Neural progenitor cell (in vitro differentiated cells): ENCODE data around the gene MTNR1B. TPM values are rescaled to one million over a fixed set of nuclear protein-coding genes. Genes with fewer than 3 reads are reported as not detected.

Source experiments
- DNase-seq: peaks from one replicate; pipeline ENCODE4 v3.0.0-alpha.2; 2016; ENCODE audit warnings: low spot score
- H2AFZ ChIP-seq: fragments of 200-600 bp; sonication (generic); replicated peaks from 2 replicates; pipeline ENCODE4 v1.6.1; 2016; ENCODE audit warnings: antibody characterized with exemption
- H3F3A ChIP-seq: fragments of 200-600 bp; sonication (generic); 2 replicates; pipeline ENCODE4 v1.6.1; 2016; ENCODE audit warnings: antibody characterized with exemption, low read depth
- H3K27ac ChIP-seq: fragments of 200-600 bp; sonication (generic); 2 replicates; pipeline ENCODE4 v1.5.1; 2016; ENCODE audit warnings: mild to moderate bottlenecking
- H3K27me3 ChIP-seq: fragments of 200-600 bp; sonication (generic); 2 replicates; pipeline ENCODE4 v1.6.1; 2016; ENCODE audit warnings: mild to moderate bottlenecking, moderate library complexity
- H3K36me3 ChIP-seq: fragments of 200-600 bp; sonication (generic); 2 replicates; pipeline ENCODE4 v1.5.1; 2016
- H3K4me1 ChIP-seq: fragments of 200-600 bp; sonication (generic); 2 replicates; pipeline ENCODE4 v1.6.1; 2016; ENCODE audit warnings: mixed run types
- H3K4me2 ChIP-seq: fragments of 200-600 bp; sonication (generic); 2 replicates; pipeline ENCODE4 v1.6.1; 2016
- H3K4me3 ChIP-seq: fragments of 200-600 bp; sonication (generic); 2 replicates; pipeline ENCODE4 v1.5.1; 2016
- H3K79me2 ChIP-seq: fragments of 200-600 bp; sonication (generic); 2 replicates; pipeline ENCODE4 v1.6.1; 2016; ENCODE audit warnings: low read depth
- H3K9ac ChIP-seq: fragments of 200-600 bp; sonication (generic); 2 replicates; pipeline ENCODE4 v1.6.1; 2016
- H3K9me3 ChIP-seq: fragments of 200-600 bp; sonication (generic); 2 replicates; pipeline ENCODE4 v1.5.1; 2016; ENCODE audit warnings: low read depth
- H4K20me1 ChIP-seq: fragments of 200-600 bp; sonication (generic); 2 replicates; pipeline ENCODE4 v1.6.1; 2016; ENCODE audit warnings: low read depth
- H3K27ac Mint-ChIP-seq: 3 replicates; pipeline ENCODE4 v1.8.0; 2021; ENCODE audit warnings: mixed read lengths
- H3K27me3 Mint-ChIP-seq: 2 replicates; pipeline ENCODE4 v1.8.0; 2022; ENCODE audit warnings: low read depth, mild to moderate bottlenecking, inconsistent platforms, moderate library complexity, mixed read lengths; ENCODE audit not compliant: insufficient read depth
- H3K36me3 Mint-ChIP-seq: 3 replicates; pipeline ENCODE4 v1.8.0; 2021; ENCODE audit warnings: mixed read lengths
- H3K4me1 Mint-ChIP-seq: 3 replicates; pipeline ENCODE4 v1.8.0; 2021; ENCODE audit warnings: mixed read lengths
- H3K4me3 Mint-ChIP-seq: 3 replicates; pipeline ENCODE4 v1.8.0; 2021; ENCODE audit warnings: mild to moderate bottlenecking, moderate library complexity, mixed read lengths
- H3K9me3 Mint-ChIP-seq: 3 replicates; pipeline ENCODE4 v1.8.0; 2020; ENCODE audit warnings: mixed read lengths
- EZH2 ChIP-seq: fragments of 200-600 bp; sonication (generic); IDR thresholded peaks from 2 replicates; pipeline ENCODE4 v1.6.1; 2017; ENCODE audit warnings: antibody characterized with exemption, mild to moderate bottlenecking, moderate library complexity
- EZH2phosphoT487 ChIP-seq: fragments of 200-600 bp; sonication (generic); IDR thresholded peaks from 2 replicates; pipeline ENCODE4 v1.6.1; 2017; ENCODE audit warnings: antibody characterized with exemption
- total RNA-seq: library from RNA; depleted of rRNA; stranded (reverse); fragments of >200 nt; gene quantifications from 2 replicates; pipeline ENCODE4 v1.2.3, GENCODE V29; 2015; ENCODE audit warnings: low replicate concordance
- TF ChIP-seq, protein P1 (sequence below): fragments of 200-600 bp; sonication (generic); IDR thresholded peaks from 2 replicates; pipeline ENCODE4 v1.5.1; 2017; ENCODE audit warnings: antibody characterized with exemption, mild to moderate bottlenecking

MTNR1B gene
- total RNA-seq, 1 donor from 2014 or later: not detected

DNA sequence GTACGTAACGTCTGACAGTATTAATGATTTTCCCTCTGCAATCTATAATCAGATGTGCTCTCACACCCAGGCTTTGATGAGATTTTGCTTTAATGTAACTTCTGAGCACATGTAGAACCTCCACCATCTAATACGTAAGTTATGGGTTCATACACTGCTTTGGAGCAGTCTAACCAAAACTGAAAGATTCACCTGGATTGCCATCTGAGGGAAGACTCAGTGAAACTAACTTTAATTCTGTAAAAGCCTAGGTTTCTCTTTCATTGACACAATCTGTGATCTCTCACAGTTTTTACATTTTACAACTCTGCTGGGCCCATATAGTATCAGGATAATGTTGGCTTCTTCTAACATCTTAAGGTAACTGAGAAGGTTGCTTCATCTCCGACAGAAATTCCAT is 30.1 kb upstream of the MTNR1B start:
- no peak for DNase-seq
- no peaks in the 10 kb centered on the region for H3K4me1 ChIP-seq
- no peak overlapping the region for H3K9ac ChIP-seq
- Mint-ChIP-seq H3K9me3 (peaks cover 5% of the 10 kb centered on the region), H3K4me3 (no peak overlapping the region), H3K27ac (no peak overlapping the region), H3K36me3 (no peaks in the 10 kb centered on the region), H3K27me3 (peaks cover 6% of the 10 kb centered on the region), H3K4me1 (no peaks in the 10 kb centered on the region)
- H3K27me3 ChIP-seq: no peaks in the 10 kb centered on the region
- H3K4me3 ChIP-seq: no peak overlapping the region
- H3K79me2 ChIP-seq: no peaks in the 10 kb centered on the region
- no peaks in the 10 kb centered on the region for H3K36me3 ChIP-seq
- no peak overlapping the region for H3K4me2 ChIP-seq
- no peak overlapping the region for H2AFZ ChIP-seq
- no peaks in the 10 kb centered on the region for H3K9me3 ChIP-seq
- H4K20me1 ChIP-seq: no peaks in the 10 kb centered on the region
- H3K27ac ChIP-seq: no peak overlapping the region
- no peaks in the 10 kb centered on the region for H3F3A ChIP-seq
- TF ChIP-seq, protein P1, sequence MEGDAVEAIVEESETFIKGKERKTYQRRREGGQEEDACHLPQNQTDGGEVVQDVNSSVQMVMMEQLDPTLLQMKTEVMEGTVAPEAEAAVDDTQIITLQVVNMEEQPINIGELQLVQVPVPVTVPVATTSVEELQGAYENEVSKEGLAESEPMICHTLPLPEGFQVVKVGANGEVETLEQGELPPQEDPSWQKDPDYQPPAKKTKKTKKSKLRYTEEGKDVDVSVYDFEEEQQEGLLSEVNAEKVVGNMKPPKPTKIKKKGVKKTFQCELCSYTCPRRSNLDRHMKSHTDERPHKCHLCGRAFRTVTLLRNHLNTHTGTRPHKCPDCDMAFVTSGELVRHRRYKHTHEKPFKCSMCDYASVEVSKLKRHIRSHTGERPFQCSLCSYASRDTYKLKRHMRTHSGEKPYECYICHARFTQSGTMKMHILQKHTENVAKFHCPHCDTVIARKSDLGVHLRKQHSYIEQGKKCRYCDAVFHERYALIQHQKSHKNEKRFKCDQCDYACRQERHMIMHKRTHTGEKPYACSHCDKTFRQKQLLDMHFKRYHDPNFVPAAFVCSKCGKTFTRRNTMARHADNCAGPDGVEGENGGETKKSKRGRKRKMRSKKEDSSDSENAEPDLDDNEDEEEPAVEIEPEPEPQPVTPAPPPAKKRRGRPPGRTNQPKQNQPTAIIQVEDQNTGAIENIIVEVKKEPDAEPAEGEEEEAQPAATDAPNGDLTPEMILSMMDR: no peak
- TF ChIP-seq EZH2 (no peak), EZH2phosphoT487 (no peak)

DNA sequence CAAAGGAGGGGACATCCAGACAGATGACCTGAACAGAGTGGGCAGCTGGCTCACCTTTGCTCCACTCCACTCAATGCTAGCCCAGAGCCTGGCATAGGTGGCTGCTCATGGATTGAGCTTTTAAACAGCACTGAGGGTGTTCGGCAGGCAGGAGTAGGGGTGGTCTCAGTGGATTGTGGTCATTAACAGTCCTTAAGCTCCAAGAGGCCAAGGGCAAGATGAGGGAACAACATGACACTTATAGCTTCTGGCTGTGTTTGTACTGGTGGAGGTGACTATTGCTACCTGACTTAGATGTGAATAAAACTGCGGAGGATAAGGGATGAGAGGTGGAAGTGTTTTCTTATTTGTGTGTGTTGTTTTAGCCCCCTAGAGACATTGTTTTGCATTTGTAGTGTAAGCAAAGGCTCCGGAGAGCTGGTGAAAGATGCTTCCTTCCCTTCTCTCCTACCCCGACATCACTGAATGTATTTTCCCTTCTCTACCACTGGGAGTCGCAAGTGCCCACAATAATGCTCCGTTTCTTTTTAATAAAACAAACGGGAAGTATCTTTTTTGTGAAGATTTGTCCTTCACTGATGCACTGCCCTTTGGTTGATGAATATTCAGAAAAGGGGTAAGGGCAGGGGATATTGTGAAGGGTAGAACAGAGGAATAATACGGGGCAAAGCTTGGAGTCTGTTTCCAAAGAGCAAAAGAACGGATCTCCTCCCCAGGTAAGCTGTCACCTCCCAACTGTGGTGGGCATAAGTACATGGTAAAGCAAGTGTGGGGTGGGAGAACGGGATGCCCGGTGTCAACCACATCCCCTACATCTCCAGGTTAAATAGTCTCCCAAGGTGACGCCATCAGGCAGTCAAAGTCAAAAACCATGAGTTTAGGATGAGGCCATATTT is 27.5 kb upstream of the MTNR1B start:
- H3K4me3 ChIP-seq: no peak overlapping the region
- H4K20me1 ChIP-seq: no peaks in the 10 kb centered on the region
- no peak overlapping the region for H3K27ac Mint-ChIP-seq
- H3K9me3 ChIP-seq: no peaks in the 10 kb centered on the region
- no peak overlapping the region for H3K4me2 ChIP-seq
- peaks cover 5% of the 10 kb centered on the region for H3K9me3 Mint-ChIP-seq
- peaks cover 3% of the 10 kb centered on the region for H3K27me3 Mint-ChIP-seq
- no peak overlapping the region for H3K4me3 Mint-ChIP-seq
- H3K4me1 Mint-ChIP-seq: no peaks in the 10 kb centered on the region
- H3K36me3 ChIP-seq: no peaks in the 10 kb centered on the region
- H3K27me3 ChIP-seq: no peaks in the 10 kb centered on the region
- H3F3A ChIP-seq: no peaks in the 10 kb centered on the region
- H3K4me1 ChIP-seq: no peaks in the 10 kb centered on the region
- H3K79me2 ChIP-seq: no peaks in the 10 kb centered on the region
- peak; percentile 33 for DNase-seq
- H3K9ac ChIP-seq: no peak overlapping the region
- no peak for TF ChIP-seq EZH2
- TF ChIP-seq, protein P1: peak; percentile 81
- TF ChIP-seq EZH2phosphoT487: no peak
- no peak overlapping the region for H3K27ac ChIP-seq
- no peaks in the 10 kb centered on the region for H3K36me3 Mint-ChIP-seq
- peak overlapping the region; percentile 74 for H2AFZ ChIP-seq

DNA sequence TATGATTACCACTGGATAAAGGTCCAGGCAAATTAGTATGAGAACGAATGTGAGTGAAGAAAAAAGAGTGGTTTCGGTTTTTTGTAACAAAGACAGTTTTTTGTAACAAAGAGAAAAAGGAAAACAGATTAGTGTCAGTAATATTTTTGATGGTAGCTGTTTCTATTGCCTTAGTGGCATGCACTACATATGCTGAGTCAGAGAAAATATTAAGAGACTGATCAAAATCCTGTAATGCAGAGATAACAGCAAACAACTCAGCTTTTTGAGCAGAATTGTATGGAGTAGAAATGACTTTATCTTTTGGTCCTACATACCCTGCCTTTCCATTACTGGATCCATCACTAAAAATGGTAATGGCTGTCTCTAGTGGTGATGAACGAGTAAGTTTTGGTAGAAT is 22.7 kb upstream of the MTNR1B start:
- H3F3A ChIP-seq: no peaks in the 10 kb centered on the region
- no peaks in the 10 kb centered on the region for H4K20me1 ChIP-seq
- H3K4me2 ChIP-seq: no peak overlapping the region
- no peak overlapping the region for H3K4me3 Mint-ChIP-seq
- H3K27me3 Mint-ChIP-seq: peaks cover 7% of the 10 kb centered on the region
- H3K27ac Mint-ChIP-seq: no peak overlapping the region
- H3K4me3 ChIP-seq: no peak overlapping the region
- H3K36me3 ChIP-seq: no peaks in the 10 kb centered on the region
- H3K9ac ChIP-seq: no peak overlapping the region
- H3K79me2 ChIP-seq: no peaks in the 10 kb centered on the region
- no peak for DNase-seq
- H3K27ac ChIP-seq: no peak overlapping the region
- H3K27me3 ChIP-seq: no peaks in the 10 kb centered on the region
- no peaks in the 10 kb centered on the region for H3K4me1 ChIP-seq
- no peaks in the 10 kb centered on the region for H3K9me3 ChIP-seq
- no peaks in the 10 kb centered on the region for H3K36me3 Mint-ChIP-seq
- TF ChIP-seq EZH2: no peak
- TF ChIP-seq, protein P1: no peak
- no peak for TF ChIP-seq EZH2phosphoT487
- no peaks in the 10 kb centered on the region for H3K4me1 Mint-ChIP-seq
- peak overlapping the region; percentile 2 for H2AFZ ChIP-seq
- H3K9me3 Mint-ChIP-seq: peaks cover 19% of the 10 kb centered on the region
